ENCODE measurements around the gene NPL.

Gene NPL

GRCh38 chr1:182794091-182794490, 4.5 kb downstream of the NPL start (continued):
- TF ChIP-seq ZNF518A (tag by site-specific recombination; conservative IDR thresholded peaks at IDR 0.05; ENCODE audit: low read depth) (no peak), HOXC10 (CRISPR knock-in tag; IDR thresholded peaks at IDR 0.05) (no peak), SP3 (tag by site-specific recombination; IDR thresholded peaks at IDR 0.05) (no peak)

- ChIA-PET POLR2A (no interaction called here), CTCF (interaction anchor here (0.8 kb wide), 1 partner anchor 200 kb away, joined by 3 read pairs; no protein-coding TSS in a partner anchor)
- Histone ChIP-seq H3K4me1 (ENCODE audit: control insufficient read depth, insufficient read depth, low read length) (no peaks in the 10 kb centered on the region), H3K27ac (ENCODE audit: extremely low read depth, low read depth, low read length) (no peak overlapping the region), H3K4me3 (ENCODE audit: low read depth, low read length) (no peak overlapping the region), H3K36me3 (ENCODE audit: control insufficient read depth in 2 of 2, insufficient read depth in 1 of 2, low read length in 2 of 2) (peaks cover 0 to 26% of the 10 kb centered on the region in 2 experiments; a peak in 1 of 3 replicates), H3K9me3 (ENCODE audit: control insufficient read depth, insufficient read depth, low read depth, low read length) (no peaks in the 10 kb centered on the region)
- TF ChIP-seq ZNF426 (tag by site-specific recombination; IDR thresholded peaks at IDR 0.05) = no peak
- no peak for TF ChIP-seq SP3 (tag by site-specific recombination; IDR thresholded peaks at IDR 0.05)
- TF ChIP-seq ZNF645 (tag by site-specific recombination; IDR thresholded peaks at IDR 0.05) = no peak
- TF ChIP-seq EGR2 (tag by site-specific recombination; IDR thresholded peaks at IDR 0.05; ENCODE audit: low read depth) = no peak
- no peak for TF ChIP-seq ZNF692 (tag by site-specific recombination; IDR thresholded peaks at IDR 0.05)
- TF ChIP-seq ZNF626 (tag by site-specific recombination; IDR thresholded peaks at IDR 0.05) = no peak
- no peak for TF ChIP-seq ZNF629 (tag by site-specific recombination; IDR thresholded peaks at IDR 0.05)
- no peak for TF ChIP-seq ZNF747 (tag by site-specific recombination; IDR thresholded peaks at IDR 0.05)
- no peak for TF ChIP-seq ZNF521 (tag by site-specific recombination; IDR thresholded peaks at IDR 0.05)
- no peak for TF ChIP-seq KLF1 (tag by site-specific recombination; IDR thresholded peaks at IDR 0.05)
- no peak for TF ChIP-seq ZNF513 (tag by site-specific recombination; IDR thresholded peaks at IDR 0.05)
- no peak for TF ChIP-seq ZBTB11 (tag by site-specific recombination; conservative IDR thresholded peaks at IDR 0.05; ENCODE audit: low read depth)
These were observed 5.2 kb downstream of the NPL start for GRCh38 chr1:182794676-182795201.

Measured in HEK293 (cell line).